GM23338 (cell line): Measurements from ENCODE around the gene SFTPB. TPM values are rescaled to one million over a fixed set of nuclear protein-coding genes. Genes with fewer than 3 reads are reported as not detected.

Experiments used
- ATAC-seq: fragments of 200-7000 bp; cut with Tn5 transposase; 3 replicates; pipeline ENCODE4 v1.9.1; 2020
- DNase-seq: peaks from one replicate; pipeline ENCODE4 v3.0.0-alpha.2; 2015; ENCODE audit warnings: low spot score
- H2AFZ ChIP-seq: fragments of 200-600 bp; sonication (generic); 2 replicates; pipeline ENCODE4 v1.8.0; 2016; ENCODE audit warnings: antibody characterized with exemption, mild to moderate bottlenecking, moderate library complexity
- H3F3A ChIP-seq: fragments of 200-600 bp; sonication (generic); replicated peaks from 2 replicates; pipeline ENCODE4 v1.8.0; 2017; ENCODE audit warnings: antibody characterized with exemption, mixed run types, low read depth
- H3K27ac ChIP-seq: fragments of 200-600 bp; sonication (generic); 2 replicates; pipeline ENCODE4 v1.6.1; 2016; ENCODE audit warnings: low read depth
- H3K27me3 ChIP-seq: fragments of 200-600 bp; sonication (generic); 2 replicates; pipeline ENCODE4 v1.8.0; 2016; ENCODE audit warnings: mild to moderate bottlenecking, mixed run types, moderate library complexity; ENCODE audit not compliant: insufficient read depth
- H3K36me3 ChIP-seq: fragments of 200-600 bp; sonication (generic); 2 replicates; pipeline ENCODE4 v1.8.0; 2016; ENCODE audit warnings: mild to moderate bottlenecking; ENCODE audit not compliant: insufficient read depth
- H3K4me1 ChIP-seq: fragments of 200-600 bp; sonication (generic); 2 replicates; pipeline ENCODE4 v1.8.0; 2016; ENCODE audit warnings: mild to moderate bottlenecking, moderate library complexity; ENCODE audit not compliant: insufficient read depth
- H3K4me2 ChIP-seq: fragments of 200-600 bp; sonication (generic); 2 replicates; pipeline ENCODE4 v1.7.1; 2017; ENCODE audit warnings: mixed run types
- H3K4me3 ChIP-seq: fragments of 200-600 bp; sonication (generic); 2 replicates; pipeline ENCODE4 v1.6.1; 2016; ENCODE audit warnings: mixed run types
- H3K79me2 ChIP-seq: fragments of 200-600 bp; sonication (generic); replicated peaks from 2 replicates; pipeline ENCODE4 v1.8.0; 2017; ENCODE audit warnings: mild to moderate bottlenecking; ENCODE audit not compliant: insufficient read depth
- H3K9me2 ChIP-seq: fragments of 200-600 bp; sonication (generic); 2 replicates; pipeline ENCODE4 v1.8.0; 2017; ENCODE audit not compliant: insufficient read depth
- H4K20me1 ChIP-seq: fragments of 200-600 bp; sonication (generic); replicated peaks from 2 replicates; pipeline ENCODE4 v1.8.0; 2017; ENCODE audit warnings: mild to moderate bottlenecking; ENCODE audit not compliant: insufficient read depth
- H3K27ac Mint-ChIP-seq: 2 replicates; pipeline ENCODE4 v1.8.0; 2020; ENCODE audit warnings: inconsistent platforms, mild to moderate bottlenecking, moderate library complexity, mixed read lengths
- H3K27me3 Mint-ChIP-seq: 3 replicates; pipeline ENCODE4 v1.8.0; 2022; ENCODE audit warnings: low read depth, mild to moderate bottlenecking, moderate library complexity, mixed read lengths, inconsistent platforms; ENCODE audit not compliant: insufficient read depth, poor library complexity
- H3K36me3 Mint-ChIP-seq: 3 replicates; pipeline ENCODE4 v1.8.0; 2021; ENCODE audit warnings: low read depth, mild to moderate bottlenecking, inconsistent platforms, moderate library complexity, mixed read lengths
- H3K4me1 Mint-ChIP-seq: 3 replicates; pipeline ENCODE4 v1.8.0; 2020; ENCODE audit warnings: mild to moderate bottlenecking, inconsistent platforms, mixed read lengths
- H3K4me3 Mint-ChIP-seq: 3 replicates; pipeline ENCODE4 v1.8.0; 2021; ENCODE audit warnings: moderate library complexity, mild to moderate bottlenecking, inconsistent platforms, mixed read lengths
- H3K9me3 Mint-ChIP-seq: 3 replicates; pipeline ENCODE4 v1.8.0; 2020; ENCODE audit warnings: moderate library complexity, mild to moderate bottlenecking, inconsistent platforms, mixed read lengths
- CTCF ChIP-seq, 2 experiments: fragments of 200-600 bp in 1 of 2; sonication (generic) in 1 of 2; conservative IDR thresholded peaks; 2 replicates each; pipeline versions ENCODE4 v1.5.1 to v1.6.1; 2016 to 2017; ENCODE audit warnings: antibody characterized with exemption in 2 of 2, low read depth in 2 of 2, mild to moderate bottlenecking in 2 of 2, moderate library complexity in 1 of 2
- ETS1 ChIP-seq: IDR thresholded peaks from 2 replicates; pipeline ENCODE4 v1.6.1; 2016; ENCODE audit warnings: antibody characterized with exemption
- JUNB ChIP-seq: IDR thresholded peaks from one replicate; pipeline ENCODE4 v1.6.1; 2016; ENCODE audit warnings: antibody characterized with exemption; ENCODE audit not compliant: unreplicated experiment
- NANOG ChIP-seq: IDR thresholded peaks from 2 replicates; pipeline ENCODE4 v1.6.1; 2016; ENCODE audit warnings: antibody characterized with exemption, borderline replicate concordance
- POLR2AphosphoS5 ChIP-seq: IDR thresholded peaks from 2 replicates; pipeline ENCODE4 v1.6.1; 2016; ENCODE audit warnings: antibody characterized with exemption, low read depth
- REST ChIP-seq: IDR thresholded peaks from one replicate; pipeline ENCODE4 v1.6.1; 2018; ENCODE audit warnings: antibody characterized with exemption; ENCODE audit not compliant: unreplicated experiment
- STAT1 ChIP-seq: IDR thresholded peaks from one replicate; pipeline ENCODE4 v1.6.1; 2016; ENCODE audit warnings: antibody characterized with exemption; ENCODE audit not compliant: unreplicated experiment
- ZNF114 ChIP-seq: fragments of 250-450 bp; sonication (Bioruptor Pico); IDR thresholded peaks from 2 replicates; pipeline ENCODE4 v1.5.0; 2020; ENCODE audit warnings: mild to moderate bottlenecking, moderate library complexity
- ZNF462 ChIP-seq: fragments of 250-450 bp; sonication (Bioruptor Pico); IDR thresholded peaks from 2 replicates; pipeline ENCODE4 v1.5.0; 2020; ENCODE audit warnings: mild to moderate bottlenecking, moderate library complexity
- polyA plus RNA-seq: library from polyadenylated mRNA; unstranded; fragments of >200 nt; fragmentation: Nextera tagmentation; extraction: Ambion mirVana; gene quantifications from 2 replicates; pipeline ENCODE4 v1.2.1, GENCODE V29; 2016
- total RNA-seq: library from RNA; depleted of rRNA; stranded (reverse); fragments of >200 nt; shearing (Covaris generic); gene quantifications from 2 replicates; pipeline ENCODE4 v1.2.3, GENCODE V29; 2014

Gene SFTPB
- total and polyA plus RNA-seq, 2 experiments from 2014 or later, result 0.06 TPM; not detected in 1

- H3K36me3 ChIP-seq, result no peaks in the 10 kb centered on the region
- Mint-ChIP-seq H3K27me3 (peaks cover 2% of the 10 kb centered on the region), H3K4me1 (peaks cover 9% of the 10 kb centered on the region; the same call in 2 of the 3 replicates), H3K9me3 (no peaks in the 10 kb centered on the region), H3K27ac (no peak overlapping the region), H3K4me3 (no peak overlapping the region), H3K36me3 (no peaks in the 10 kb centered on the region)
- no peak overlapping the region for H2AFZ ChIP-seq
- no peaks in the 10 kb centered on the region for H3F3A ChIP-seq
- no peaks in the 10 kb centered on the region for H4K20me1 ChIP-seq
- no peaks in the 10 kb centered on the region for H3K9me2 ChIP-seq
- no peaks in the 10 kb centered on the region for H3K27me3 ChIP-seq
- DNase-seq (no peak), ATAC-seq (no peak)
- H3K79me2 ChIP-seq, result no peaks in the 10 kb centered on the region
- peaks cover 8% of the 10 kb centered on the region; the same call in 1 of the 2 replicates for H3K4me1 ChIP-seq
- no peak overlapping the region for H3K4me2 ChIP-seq
- TF ChIP-seq ETS1, result no peak
- TF ChIP-seq JUNB, result no peak
- no peak for TF ChIP-seq NANOG
- TF ChIP-seq STAT1, result no peak
- no peak for TF ChIP-seq POLR2AphosphoS5
- TF ChIP-seq ZNF462, result no peak
- TF ChIP-seq ZNF114 (CRISPR knock-in tag), result no peak
- no peak for TF ChIP-seq REST
- no peak for TF ChIP-seq CTCF (conservative IDR thresholded peaks at IDR 0.05; ENCODE audit: low read depth in 2 of 2)
- H3K4me3 ChIP-seq, result no peak overlapping the region
- no peak overlapping the region for H3K27ac ChIP-seq
These were observed 14.4 kb upstream of the SFTPB start for GRCh38 chr2:85682378-85682777.
